Hematopoietic multipotent progenitor cell treated with erythropoietin and hydrocortisone succinate and interleukin-3 and kit ligand, for 4 days (in vitro differentiated cells): ENCODE data around the gene NAGS.
"Not testable (repeated sequence)": the region's sequence is repeated elsewhere in the genome, so short reads cannot be mapped to it uniquely, and the experiment has no call there.

Experiments used
- DNase-seq: peaks from one replicate; pipeline ENCODE4 v3.0.0-alpha.2; 2015

Gene NAGS, protein sequence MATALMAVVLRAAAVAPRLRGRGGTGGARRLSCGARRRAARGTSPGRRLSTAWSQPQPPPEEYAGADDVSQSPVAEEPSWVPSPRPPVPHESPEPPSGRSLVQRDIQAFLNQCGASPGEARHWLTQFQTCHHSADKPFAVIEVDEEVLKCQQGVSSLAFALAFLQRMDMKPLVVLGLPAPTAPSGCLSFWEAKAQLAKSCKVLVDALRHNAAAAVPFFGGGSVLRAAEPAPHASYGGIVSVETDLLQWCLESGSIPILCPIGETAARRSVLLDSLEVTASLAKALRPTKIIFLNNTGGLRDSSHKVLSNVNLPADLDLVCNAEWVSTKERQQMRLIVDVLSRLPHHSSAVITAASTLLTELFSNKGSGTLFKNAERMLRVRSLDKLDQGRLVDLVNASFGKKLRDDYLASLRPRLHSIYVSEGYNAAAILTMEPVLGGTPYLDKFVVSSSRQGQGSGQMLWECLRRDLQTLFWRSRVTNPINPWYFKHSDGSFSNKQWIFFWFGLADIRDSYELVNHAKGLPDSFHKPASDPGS

DNA sequence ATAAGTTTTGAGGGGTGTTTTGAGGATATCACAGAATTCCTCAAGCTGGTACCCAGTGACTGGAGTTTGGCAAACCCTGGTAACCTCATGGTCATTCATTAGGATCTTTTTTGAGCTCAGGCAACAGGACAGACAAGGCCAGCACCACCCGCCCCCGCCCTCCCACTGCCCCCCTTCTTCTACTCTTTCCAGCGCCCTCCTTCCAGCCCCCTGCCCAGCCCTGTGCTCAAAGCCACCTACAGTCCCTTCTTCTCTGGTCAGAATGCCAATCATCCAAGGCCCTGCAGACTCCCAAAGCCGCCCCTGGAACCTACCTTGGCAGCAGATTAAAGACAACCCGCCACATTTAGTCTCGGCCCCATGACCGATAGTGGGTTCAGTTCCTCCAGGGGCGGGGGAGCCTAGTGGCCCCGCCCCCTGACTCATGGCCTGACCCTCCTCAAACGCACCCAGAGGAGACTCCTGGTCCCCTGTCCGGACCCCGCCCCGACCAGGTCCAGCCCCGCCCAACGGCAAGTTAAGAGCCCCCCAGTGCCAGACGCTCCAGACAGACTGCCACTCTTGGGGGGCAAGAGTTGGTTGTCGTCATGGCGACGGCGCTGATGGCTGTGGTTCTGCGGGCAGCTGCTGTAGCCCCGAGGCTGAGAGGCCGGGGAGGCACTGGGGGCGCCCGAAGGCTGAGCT, at the start of gene NAGS:
NAGS (plus strand) TSS at position 546 of the 684 bp plus-strand sequence; CDS start at position 588, 42 bp downstream.
- DNase-seq = peak; percentile 49

DNA sequence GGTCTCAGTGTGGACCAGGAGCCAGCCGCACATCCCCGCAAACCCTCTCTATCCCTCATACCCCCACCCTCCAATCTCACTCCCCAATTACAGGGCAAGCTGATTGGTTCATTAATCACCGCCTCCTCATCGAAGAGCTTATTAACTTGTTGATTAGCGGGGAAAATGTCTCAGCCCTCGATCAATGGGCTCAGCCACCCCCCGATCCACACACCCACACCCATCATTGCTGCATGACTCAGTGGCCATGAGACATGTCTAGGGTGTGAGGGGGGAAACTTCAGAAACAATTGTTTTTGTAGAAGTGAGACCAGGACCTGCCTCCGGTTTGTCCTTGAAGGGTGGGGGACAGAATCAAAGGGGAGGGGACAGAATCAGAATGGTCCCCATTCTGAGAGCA, 48.2 kb upstream of the NAGS start:
- no peak for DNase-seq

DNA sequence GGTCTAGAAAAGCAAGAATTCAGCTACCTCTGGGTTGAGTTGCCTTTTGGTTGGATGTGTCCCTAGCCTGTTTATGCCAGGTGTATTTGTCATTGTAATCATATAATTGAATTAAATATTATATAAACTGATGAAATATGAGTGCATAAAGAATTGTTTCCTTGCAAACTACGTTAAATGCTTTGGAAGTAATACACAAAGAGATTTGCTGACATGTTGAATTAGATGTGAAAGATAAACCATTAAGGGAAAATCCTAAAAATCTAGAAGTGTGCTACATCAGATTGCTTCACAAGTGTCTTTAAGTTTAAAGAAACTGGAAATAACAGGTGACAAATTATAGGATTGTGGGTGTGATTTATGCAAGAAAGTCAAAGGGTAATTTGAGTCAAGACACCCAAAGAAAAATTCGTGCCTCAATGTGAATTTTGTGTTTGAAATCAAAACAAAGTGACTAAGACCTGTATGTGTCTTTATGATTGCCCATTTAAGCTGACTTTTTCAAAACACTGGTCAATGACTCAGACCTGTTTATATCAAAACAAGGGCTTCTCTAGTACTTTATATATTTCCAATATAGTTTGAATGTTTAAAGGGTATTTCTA, 45.6 kb upstream of the NAGS start:
- no peak for DNase-seq

DNA sequence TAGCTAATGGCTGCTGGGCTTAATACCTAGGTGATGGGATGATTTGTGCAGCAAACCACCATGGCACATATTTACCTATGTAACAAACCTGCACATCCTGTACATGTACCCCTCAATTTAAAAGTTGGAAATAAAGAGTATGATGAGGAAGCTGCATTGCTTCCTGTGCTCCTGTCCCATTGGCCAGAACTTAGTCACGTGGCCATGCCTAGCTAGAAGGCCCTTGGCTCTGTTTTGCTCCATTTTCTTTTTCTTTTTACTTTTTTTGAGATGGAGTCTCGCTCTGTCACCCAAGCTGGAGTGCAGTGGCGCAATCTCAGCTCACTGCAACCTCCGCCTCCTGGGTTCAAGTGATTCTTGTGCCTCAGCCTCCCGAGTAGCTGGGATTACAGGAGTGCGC, 43.1 kb upstream of the NAGS start:
- not testable (repeated sequence) for DNase-seq

DNA sequence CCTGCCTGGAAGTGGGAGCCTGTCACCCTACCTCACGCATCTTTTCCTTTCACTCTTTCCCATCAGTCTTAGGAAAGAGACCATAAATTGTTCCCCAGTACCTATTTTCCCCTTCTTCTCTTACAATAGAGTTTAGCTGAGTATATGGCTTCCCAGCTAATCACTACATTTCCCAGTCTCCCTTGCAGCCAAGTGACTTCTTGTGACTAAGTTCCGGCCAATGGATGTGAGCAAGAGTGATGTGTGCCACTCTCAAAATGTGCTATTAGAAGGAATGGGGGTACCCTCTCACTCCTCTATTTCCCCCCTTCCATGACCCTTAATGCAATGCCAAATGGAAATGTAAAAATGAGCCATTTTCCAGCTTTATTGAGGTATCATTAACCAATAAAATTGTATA, 42.5 kb upstream of the NAGS start:
- DNase-seq = no peak

DNA sequence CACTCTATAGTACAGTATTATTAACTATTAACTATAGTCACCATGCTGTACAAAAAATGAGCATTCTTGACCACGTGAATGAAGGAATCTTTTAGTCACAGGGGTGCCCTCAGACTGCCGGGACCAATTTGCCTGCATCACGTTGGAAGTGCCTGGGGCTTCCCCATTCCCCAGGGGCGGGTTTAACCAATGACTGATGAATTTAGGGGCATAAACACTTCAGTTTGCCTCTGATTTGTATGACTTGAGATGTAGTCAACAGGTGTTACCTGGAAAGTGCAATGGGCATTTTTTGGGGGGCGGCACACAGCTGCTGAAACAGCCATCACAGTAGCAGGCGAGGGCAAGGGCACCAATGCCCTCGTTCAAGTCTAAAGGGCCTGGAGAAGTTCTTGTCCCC, 41.9 kb upstream of the NAGS start:
- no peak for DNase-seq

DNA sequence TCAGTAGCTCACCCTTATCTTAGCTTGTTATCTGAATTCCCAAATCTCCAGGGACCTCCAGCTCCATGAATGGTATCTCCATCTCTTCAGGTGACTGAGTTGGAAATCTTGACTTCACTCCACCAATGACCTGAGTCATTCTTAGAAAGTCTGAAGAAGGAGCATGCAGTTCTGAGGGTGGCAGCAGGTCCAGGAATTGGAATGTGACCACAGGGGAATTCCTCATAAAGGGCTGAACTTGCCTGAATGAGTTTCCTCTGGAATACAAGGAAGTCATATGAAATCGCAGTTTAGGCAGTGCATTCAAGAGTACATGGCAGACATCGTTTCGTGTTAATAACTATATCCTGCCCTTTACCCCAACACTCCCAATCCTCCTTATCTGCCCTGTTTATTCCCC, 38.1 kb upstream of the NAGS start:
- DNase-seq = no peak

DNA sequence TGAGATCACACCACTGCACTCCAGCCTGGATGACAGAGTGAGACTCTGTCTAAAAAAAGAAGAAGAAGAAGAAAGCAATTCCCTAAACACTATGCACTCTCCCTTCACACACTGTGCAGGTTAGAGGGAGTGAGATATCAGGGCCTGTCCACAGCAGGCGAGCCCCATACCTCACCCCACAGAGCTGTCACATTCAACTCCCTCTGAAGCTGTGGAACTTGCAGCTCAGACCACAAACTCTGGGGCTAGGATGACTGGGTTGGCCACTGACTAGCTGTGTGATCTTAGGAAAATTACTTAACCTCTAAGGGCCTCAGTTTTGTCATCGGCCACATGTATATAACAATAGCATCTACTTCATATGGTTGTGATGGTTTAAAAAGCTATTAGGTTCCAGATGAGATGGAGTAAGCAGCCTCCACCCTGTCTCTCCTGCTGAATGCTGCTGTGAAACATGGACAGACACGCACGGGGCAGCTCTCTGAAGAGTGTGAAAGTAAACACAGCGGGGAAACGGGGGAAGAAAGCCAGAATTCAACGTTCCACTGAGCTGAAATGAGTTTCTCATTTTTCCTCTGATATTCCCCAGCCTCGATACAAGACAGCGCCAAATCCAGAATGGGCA, 37.1 kb upstream of the NAGS start:
- DNase-seq = no peak

DNA sequence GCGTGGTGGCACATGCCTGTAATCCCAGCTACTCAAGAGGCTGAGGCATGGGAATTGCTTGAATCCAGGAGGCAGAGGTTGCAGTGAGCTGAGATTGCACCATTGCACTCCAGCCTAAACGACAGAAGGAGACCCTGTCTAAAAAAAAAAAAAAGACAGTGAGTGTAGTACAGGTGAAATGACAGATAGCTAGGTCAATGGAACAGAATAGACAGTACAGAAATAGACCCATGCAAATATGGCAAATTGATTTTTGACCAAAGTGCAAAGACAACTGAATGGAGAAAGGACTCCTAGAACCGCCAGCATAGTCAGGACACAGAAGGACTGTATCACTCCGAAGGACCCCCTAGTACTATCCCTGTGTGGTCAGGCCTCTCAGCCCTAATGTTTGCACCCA, 34.1 kb upstream of the NAGS start:
- DNase-seq = no peak

DNA sequence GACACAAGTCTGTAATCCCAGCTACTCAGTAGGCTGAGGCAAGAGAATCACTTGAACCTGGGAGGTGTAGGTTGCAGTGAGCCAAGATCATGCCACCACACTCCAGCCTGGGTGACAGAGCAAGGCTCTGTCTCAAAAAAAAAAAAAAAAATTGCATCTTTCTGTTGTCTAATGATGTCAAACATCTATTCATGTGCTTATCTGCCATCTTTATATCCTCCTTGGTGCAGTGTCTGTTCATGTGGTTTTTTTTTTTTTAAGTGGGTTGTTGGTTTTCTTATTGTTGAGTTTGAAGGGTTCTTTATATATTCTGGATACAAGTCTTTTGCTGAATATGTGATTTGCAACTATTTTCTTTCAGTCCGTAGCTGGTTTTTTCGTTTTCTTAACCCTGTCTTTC, 33.0 kb upstream of the NAGS start:
- not testable (repeated sequence) for DNase-seq

DNA sequence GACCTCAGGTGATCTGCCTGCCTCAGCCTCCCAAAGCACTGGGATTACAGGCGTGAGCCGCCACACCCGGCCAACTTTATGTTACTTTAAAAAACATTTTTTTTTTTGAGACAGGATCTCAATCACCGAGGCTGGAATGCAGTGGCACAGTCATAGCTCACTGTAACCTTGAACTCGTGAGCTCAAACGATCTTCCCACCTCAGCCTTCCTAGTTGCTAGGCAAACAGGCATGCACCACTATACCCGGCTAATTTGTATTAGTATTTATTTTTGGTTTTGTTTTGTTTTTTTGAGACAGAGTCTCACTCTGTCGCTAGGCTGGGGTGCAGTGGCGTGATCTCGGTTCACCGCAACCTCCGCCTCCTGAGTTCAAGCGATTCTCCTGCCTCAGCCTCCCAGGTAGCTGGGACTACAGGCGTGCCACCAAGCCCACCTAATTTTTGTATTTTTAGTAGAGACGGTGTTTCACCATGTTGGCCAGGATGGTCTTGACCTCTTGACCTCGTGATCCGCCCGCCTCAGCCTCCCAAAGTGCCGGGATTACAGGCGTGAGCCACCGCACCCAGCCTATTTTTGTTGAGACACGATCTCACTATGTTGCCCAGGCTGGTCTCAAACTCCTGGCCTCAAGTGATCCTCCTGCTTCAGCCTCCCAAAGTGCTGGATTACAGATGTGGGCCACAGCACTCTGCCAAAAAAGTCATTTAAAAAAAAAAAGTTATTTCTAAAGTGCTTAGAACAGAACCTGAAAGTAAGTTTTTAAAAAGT, 31.8 kb upstream of the NAGS start:
- DNase-seq = not testable (repeated sequence)

DNA sequence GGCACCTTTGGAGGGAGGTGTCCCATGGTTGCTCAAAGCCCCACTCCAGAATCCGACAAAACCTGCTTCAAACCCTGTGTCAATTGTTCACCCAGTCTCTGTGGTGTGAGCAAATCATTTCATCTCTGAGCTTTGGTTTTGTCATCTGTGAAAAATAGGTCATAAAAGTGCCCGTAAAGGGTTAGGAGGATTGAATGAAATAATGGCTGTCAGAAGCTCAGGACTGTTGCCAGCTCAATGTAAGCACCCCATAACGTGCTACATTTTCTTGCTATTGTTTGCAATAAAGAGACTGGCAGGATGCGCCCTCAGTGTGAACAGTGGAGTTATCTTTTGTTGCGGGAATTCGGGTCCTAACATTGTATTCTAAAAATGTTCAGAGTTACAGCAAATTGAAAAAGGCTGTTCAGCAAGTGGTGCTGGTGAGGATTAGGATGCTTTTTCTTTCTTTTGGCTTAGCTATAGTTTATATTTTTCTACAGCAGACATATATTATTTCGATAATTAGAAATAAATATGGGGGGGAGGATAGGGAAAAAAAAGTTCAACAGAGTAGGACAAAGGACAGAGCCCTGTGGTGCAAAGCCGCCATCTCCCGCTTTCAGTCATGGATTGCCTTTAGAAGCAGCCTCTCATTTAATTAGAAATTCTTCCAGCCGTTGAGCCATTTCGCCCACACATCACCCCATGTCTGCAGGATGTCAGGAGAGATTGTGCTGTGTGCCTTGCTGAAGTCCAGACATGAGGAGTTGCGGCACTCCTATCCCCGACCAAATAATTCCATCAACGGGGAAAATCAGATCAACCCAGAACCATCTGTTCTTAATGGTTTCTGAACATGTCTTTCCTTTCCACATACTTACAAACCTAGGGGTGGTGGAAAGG, 29.8 kb upstream of the NAGS start:
- no peak for DNase-seq

DNA sequence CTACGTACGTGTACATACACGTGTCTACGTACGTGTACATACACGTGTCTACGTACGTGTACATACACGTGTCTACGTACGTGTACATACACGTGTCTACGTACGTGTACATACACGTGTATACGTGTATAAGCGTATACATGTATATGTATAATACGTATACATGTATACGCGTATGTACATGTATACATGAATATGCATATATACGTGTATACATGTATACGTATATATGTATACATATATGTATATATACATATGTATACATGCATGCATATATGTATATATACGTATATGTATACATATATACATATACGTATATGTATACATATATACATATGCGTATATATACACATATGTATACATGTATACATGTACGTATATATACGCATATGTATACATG, 28.5 kb upstream of the NAGS start:
- no peak for DNase-seq

DNA sequence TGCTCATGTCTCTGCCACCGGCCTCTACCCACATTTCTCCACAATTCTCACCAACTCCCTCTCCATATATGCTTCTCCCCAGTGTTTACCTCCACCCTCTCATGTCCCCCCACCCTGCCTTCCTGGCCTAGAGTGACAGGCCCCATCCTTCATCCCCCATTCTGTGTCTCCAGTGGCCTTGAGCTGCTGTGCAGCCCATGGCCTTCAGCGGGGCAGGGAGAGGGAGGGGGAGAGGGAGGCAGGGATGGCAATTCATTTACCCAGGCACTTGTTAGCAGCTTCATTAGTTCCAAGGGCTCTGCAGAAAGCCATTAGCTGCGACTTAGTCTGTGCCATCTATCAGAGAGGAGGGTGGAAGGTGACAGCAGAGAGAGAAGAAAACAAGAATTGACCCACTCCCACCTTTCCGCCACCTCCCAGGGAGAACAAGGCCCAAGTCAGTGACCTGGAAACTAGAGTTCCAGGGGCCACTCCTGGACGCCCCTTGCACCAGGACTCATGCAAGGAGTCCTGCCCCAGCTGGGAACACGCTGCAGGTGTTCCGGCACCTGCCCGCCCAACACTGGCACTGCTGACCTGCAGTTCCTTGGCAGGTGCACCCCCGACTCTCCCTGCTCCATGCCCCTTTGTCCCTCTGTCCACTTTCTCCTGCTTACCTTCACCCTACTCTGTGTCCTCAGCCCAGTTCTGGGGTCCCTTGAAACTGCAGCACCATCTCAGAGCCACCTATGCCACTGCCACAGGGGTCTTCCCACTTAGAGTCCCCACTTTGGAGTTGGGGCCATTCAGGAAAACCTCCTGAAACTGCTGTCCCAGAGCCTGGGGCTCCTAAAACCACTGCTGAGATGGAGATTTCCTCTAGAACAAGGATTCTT, 27.2 kb upstream of the NAGS start:
- DNase-seq = no peak

DNA sequence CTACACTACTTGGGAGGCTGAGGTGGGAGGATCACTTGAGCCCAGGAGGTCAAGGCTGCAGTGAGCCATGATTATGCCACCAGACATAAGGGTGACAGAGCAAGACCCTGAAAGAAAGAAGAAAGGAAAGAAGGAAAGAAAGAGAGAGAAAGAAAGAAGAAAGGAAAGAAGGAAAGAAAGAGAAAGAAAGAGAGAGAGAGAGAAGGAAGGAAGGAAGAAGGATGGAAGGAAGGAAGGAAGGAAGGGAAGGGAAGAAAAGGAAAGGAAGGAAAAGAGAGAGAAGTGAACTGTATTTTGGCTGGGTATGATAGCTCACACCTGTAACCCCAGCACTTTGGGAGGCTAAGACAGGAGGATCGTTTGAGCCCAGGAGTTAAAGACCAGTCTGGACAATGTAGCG, 26.3 kb upstream of the NAGS start:
- no peak for DNase-seq

DNA sequence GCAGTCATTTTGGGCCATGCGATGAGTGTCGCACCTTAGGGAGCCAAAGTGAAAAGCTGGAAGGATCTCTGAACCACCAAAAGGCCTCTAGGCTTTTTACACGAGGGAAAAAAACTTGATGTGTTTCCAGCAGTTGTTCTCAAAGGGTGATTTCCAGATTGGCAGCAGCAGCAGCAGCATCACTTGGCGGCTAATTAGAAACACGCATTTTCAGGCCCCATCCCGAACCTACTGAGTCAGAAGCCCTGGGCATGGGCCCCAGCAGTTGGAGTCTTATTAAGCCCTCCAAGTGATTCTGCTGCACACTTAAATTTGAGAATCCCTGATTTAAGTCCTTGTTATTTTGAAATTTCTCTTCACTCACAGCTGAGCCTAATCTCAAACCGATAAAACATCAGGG, 25.4 kb upstream of the NAGS start:
- DNase-seq = no peak

DNA sequence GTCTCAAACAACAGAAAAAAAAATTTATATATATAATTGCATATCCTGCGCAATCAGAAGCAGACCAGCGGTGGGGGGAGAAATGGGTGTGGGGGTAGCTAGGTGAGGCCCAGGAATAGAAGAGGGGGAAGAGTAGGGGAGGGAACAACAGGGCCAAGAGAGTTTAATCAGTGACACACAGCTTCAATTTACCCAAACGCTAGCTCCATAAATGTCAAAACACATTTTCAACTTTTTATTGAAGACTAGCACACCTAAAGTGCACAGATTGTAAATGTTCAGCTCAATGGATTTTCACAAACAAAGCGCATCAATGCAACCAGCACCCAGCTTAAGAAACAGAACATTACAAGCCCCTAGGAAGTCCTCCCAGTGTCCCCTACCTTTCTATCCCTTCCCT, 24.8 kb upstream of the NAGS start:
- no peak for DNase-seq

DNA sequence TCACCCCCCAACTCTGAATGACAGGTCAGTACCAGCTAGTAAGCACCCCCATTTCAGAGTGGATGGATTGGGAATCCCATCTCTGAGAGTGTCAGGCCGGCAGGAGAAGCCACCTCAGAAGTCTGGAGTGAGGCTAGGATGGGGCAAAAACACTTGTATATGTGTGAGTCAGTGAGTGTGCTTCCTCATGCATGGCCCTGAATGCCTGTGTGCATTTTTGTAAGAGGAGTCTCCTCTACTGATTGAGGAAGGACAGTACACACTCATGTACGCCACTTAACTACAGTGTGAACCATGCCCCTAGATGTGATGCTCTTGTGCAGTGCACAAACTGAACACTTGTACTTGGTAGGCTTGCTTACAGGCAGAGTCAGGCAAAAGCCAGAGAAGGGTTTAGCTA, 22.3 kb upstream of the NAGS start:
- no peak for DNase-seq

DNA sequence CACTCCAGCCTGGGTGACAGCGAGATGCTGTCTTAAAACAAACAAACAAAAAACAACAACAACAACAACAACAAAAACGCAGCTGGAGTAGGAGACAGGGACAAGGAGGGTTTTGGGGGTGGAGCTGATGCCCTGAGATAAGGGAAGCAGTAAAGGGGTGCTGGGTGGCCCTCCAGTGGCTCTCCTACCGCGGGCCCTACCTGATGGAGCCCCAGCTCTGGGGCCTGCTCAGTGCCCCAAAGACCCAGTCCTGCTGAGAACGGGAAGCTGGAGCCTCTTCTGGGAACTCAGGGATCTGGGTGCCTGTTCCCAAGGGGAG, 21.3 kb upstream of the NAGS start:
- DNase-seq = no peak

DNA sequence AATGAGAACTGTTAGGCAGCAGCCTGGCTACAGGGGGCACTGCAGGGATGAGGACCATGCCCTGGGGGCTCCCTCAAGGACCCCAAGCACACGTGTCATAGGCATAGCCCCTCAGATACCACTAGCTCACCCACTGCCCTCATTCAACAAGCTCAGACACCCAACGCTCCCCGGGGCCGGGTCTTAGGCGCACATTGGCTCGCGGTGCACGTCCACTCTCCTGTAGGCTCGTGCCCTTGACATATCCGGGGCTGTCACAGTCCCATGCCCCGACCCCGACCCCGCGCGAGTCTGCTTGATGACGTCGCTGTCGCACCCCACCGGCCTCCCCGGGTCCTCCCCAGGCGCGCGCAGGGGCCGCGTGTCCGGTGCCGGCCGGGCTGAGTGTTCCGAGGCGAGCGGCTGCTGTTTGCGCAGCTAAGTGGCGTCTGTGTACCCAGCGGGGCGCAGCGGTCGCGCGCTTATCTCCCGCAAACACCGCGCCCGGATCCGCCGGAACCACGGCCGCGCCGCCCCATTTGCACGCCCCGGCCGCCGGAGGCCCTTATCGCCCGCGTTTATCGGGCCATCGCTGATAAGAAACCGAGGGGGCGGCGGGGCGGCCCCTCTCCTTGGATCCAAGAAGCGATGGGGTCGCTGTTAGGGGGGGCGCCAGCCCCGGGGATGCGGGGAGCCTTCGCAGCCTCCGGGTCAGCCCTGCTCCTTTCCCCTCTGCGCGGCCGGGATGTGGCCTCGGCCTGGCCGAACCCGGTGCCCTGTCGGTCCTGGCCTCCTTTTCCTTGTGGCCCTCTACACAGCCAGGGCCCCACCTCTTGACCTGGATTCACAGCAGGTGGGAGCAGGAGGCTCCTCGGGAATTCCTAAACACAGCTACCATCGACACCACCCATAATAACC, 20.7 kb upstream of the NAGS start:
- peak; percentile 46 for DNase-seq
